Right lung (tissue), 10 donors: Measurements from ENCODE around the gene ZCCHC24. TPM values are rescaled to one million over a fixed set of nuclear protein-coding genes. Genes with fewer than 3 reads are reported as not detected.

Experiments
- DNase-seq, 2 donors: peaks; one replicate each; pipeline ENCODE4 v3.0.0-alpha.2; 2013
- long read RNA-seq, 8 donors: transcript quantifications; one replicate each; lab custom pipeline, GENCODE V29; 2026
- polyA plus RNA-seq, 5 donors: library from polyadenylated mRNA; unstranded; fragments of 120-200 nt; gene quantifications; one replicate each; pipeline versions ENCODE4 v1.2.1 to v1.2.3, GENCODE V29; 2013; ENCODE audit warnings: inconsistent platforms in 1 of 5, low replicate concordance in 1 of 5; ENCODE audit not compliant: insufficient read length in 5 of 5, insufficient read depth in 1 of 5

The ZCCHC24 gene
- polyA plus RNA-seq = 10 to 100 TPM; 29.1 to 43.8 (median 35.2) TPM
- long read RNA-seq, donor 1, full-length matches to known transcripts = 11 of 18 reads
- long read RNA-seq, donor 1, partial matches to known transcripts = 7 of 18 reads
- long read RNA-seq, donor 1, other reads (novel, unspliced or antisense) = 0 of 18 reads
- long read RNA-seq, donor 2, full-length matches to known transcripts = 8 of 14 reads
- long read RNA-seq, donor 2, partial matches to known transcripts = 6 of 14 reads
- long read RNA-seq, donor 2, other reads (novel, unspliced or antisense) = 0 of 14 reads
- long read RNA-seq, donor 3, full-length matches to known transcripts = 10 of 15 reads
- long read RNA-seq, donor 3, partial matches to known transcripts = 5 of 15 reads
- long read RNA-seq, donor 3, other reads (novel, unspliced or antisense) = 0 of 15 reads
- long read RNA-seq, donor 4, full-length matches to known transcripts = 7 of 16 reads
- long read RNA-seq, donor 4, partial matches to known transcripts = 9 of 16 reads
- long read RNA-seq, donor 4, other reads (novel, unspliced or antisense) = 0 of 16 reads
- long read RNA-seq, donor 5, full-length matches to known transcripts = 10 of 19 reads
- long read RNA-seq, donor 5, partial matches to known transcripts = 9 of 19 reads
- long read RNA-seq, donor 5, other reads (novel, unspliced or antisense) = 0 of 19 reads
- long read RNA-seq, donor 6, full-length matches to known transcripts = 16 of 16 reads
- long read RNA-seq, donor 6, partial matches to known transcripts = 0 of 16 reads
- long read RNA-seq, donor 6, other reads (novel, unspliced or antisense) = 0 of 16 reads
- long read RNA-seq, donor 7, full-length matches to known transcripts = 20 of 20 reads
- long read RNA-seq, donor 7, partial matches to known transcripts = 0 of 20 reads
- long read RNA-seq, donor 7, other reads (novel, unspliced or antisense) = 0 of 20 reads
- long read RNA-seq, donor 8, full-length matches to known transcripts = 6 of 6 reads
- long read RNA-seq, donor 8, partial matches to known transcripts = 0 of 6 reads
- long read RNA-seq, donor 8, other reads (novel, unspliced or antisense) = 0 of 6 reads

GRCh38 chr10:79445161-79445976, at the start of gene ZCCHC24:
TSS of gene ZCCHC24 (minus strand) at chr10:79445624. CDS start at chr10:79445440, 184 bp downstream.
- DNase-seq = peak; percentile 98 to 99

- DNase-seq = no peak
These were observed 48.4 kb upstream of the ZCCHC24 start for GRCh38 chr10:79493806-79494205.

GRCh38 chr10:79492839-79493238, 47.4 kb upstream of the ZCCHC24 start:
- DNase-seq = no peak

DNA sequence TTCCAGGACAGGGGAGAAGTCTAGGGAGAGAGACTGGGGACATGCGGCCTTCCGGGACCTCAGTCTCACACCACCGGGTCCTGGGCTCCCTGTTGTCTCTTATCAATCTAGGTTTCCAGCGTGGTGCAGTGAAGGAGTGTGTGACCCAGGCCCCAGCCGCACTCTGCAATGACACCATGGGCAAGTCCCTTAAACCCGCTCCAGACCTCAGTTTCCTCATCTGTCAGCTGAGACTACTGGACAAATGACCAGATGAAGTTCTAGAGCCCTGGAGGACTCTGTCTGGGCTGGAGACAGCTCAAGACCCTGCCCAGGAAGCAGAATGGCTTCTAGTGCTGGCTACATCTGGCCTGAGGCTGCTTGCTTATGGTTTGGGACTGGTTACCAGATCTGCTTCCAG, 46.8 kb upstream of the ZCCHC24 start:
- no peak for DNase-seq

DNA sequence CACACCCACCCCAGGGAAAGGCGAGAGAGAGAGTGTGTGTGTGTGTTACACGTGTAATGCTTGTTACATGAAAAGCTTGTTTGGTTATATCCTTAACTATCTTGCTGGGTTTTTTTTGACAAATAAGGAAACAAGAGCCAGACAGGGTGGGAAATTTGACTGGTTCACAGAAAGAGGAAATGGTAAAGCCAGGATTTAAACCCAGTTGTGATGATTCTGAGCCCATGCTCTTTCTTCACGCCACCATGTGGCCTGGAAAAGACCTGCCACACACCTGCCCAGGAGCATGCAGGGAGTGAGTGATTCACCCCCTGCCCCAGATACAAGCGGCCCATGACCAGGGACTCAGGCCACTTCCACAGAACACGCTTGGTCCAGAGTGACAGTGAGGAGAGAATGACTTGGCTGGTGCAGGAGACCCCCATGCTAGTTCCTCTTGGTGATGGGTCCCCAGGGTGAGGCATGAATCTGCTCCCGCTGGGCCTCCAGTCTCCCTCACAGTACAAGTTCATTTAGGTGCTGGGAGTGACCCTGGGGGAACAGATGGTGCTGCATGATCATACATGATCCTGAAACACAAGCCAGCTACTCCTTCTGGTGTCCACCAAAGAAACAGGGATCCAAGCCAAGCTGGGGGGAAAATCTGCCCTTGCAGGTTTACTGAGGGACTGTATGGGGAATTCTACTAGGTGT, 45.9 kb upstream of the ZCCHC24 start:
- no peak for DNase-seq

DNA sequence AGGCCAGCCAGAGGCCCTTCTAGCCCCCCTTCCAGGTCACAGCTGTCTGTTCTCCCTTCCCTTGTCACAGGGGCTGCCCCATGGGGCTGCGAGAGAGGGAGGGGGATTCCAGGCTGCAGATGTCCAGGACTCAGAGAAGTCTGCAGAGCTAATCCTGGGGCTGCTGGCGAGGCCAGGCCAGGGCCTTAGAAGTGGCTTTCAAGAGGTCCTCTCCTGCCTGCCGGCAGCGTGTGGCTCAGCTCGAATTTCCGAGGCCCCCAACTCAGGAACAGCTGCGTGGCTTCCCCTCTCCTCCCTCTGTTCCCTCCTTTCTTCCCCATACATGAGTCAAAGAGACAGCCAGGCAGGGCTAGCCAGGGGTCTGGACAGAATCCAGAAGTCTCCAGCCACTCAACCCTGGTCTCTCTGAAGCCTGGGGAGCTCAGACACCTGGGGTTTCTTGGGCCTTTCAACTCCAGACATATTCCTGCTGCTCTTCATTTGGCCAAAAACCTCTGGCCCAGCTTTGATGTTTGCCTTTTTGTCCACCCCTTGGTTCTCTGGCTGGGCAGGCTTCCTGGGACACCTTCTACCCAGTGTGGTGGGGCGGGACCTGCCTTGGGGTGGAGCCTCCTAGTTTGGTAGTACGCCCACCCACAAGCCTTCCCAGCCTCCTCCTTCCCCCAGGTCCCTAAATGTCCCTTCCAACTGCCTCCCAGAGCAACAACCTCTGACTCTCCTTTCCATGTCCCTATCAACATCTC, 45.1 kb upstream of the ZCCHC24 start:
- DNase-seq = peak; percentile 48

GRCh38 chr10:79488870-79489269, 43.4 kb upstream of the ZCCHC24 start:
- no peak for DNase-seq

DNA sequence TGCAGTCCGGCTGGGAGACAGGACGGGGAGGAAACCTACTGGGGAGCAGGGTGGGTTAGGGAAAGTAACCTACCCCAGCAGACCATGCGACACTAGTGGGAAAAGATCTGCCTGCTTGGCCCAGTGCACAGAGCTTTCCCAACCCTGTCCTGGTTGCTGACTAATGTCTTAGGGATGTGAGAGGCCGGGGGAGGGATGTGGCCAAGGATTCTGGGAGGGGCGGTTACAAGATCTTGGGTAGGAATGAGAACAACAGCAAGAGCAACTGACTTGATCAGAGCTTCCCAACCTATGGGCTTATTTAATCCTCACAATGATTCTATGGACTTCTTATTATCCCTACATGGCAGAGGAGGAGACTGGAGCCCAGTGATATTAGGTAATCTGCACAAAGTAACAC, 42.9 kb upstream of the ZCCHC24 start:
- no peak for DNase-seq

GRCh38 chr10:79487296-79488194, 42.1 kb upstream of the ZCCHC24 start:
- DNase-seq = peak in 1 of 2 donors; percentile 27

GRCh38 chr10:79484476-79484875, 39.1 kb upstream of the ZCCHC24 start:
- no peak for DNase-seq

DNA sequence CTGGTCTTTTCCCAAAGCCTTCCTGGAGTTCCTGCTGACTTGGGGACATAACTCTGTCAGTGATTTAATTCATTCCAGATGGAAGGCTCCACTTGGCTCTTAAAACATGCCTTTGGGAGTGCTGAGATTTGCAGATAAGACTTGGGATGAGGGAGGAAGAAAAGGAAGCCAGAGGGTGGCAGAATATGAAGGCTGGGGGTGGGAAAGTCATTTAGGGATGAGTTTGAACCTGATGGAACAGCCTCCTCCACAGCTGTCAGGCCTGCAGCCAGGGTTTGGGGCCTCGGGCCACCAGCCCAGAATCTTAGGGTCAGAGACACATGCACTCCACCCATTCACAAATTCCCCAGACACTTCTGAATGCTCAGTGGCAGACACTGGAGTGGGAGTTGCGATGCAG, 38.5 kb upstream of the ZCCHC24 start:
- peak in 1 of 2 donors; percentile 16 for DNase-seq

GRCh38 chr10:79483299-79483698, 37.9 kb upstream of the ZCCHC24 start:
- no peak for DNase-seq

GRCh38 chr10:79482741-79483140, 37.3 kb upstream of the ZCCHC24 start:
- no peak for DNase-seq

DNA sequence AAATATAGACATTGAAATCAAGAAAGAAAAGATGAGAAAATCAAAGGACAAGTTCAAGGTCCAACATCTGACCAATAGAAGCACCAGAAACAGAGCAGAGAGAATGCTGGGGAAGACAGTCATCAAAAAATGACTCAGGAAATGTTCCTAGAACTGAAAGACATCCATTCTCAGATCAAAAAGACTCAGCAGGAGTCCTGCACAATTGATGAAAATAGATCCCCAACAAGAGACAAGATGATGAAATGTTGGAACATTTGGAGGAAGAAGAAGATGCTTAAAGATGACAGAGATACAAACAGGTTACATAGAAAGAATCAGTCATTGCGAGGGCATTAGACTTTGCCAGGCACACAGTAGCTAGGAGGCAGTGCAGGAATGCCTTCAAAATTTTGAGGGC, 36.9 kb upstream of the ZCCHC24 start:
- no peak for DNase-seq

GRCh38 chr10:79479283-79479909, 34.0 kb upstream of the ZCCHC24 start:
- no peak for DNase-seq

DNA sequence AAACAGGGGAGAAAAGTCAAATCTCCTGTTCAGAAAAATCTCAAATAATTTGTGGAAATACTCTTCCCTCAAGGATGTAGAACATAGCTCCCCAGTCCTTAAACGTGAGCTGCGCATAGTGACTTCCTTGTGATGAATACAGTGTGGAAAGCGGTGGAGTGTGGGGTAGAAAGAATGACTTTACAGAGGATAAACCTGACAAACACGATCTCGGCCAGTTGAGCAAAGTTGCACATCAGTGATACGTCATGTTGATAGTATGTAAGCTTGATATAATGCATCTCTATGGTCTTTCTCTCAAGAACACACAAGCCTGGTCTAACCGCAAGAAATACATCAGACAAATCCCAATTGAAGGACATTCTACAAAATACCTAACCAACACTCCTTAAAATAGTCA, 32.0 kb upstream of the ZCCHC24 start:
- no peak for DNase-seq

- DNase-seq = no peak
These were observed 31.2 kb upstream of the ZCCHC24 start for GRCh38 chr10:79476645-79477044.

- no peak for DNase-seq
These were observed 30.5 kb upstream of the ZCCHC24 start for GRCh38 chr10:79475877-79476276.
